Measurements from ENCODE around the gene CLCA2. TPM values are rescaled to one million over a fixed set of nuclear protein-coding genes. Genes with fewer than 3 reads are reported as not detected.

The CLCA2 gene
- total RNA-seq, 1 donor from 2014 or later: not detected

DNA sequence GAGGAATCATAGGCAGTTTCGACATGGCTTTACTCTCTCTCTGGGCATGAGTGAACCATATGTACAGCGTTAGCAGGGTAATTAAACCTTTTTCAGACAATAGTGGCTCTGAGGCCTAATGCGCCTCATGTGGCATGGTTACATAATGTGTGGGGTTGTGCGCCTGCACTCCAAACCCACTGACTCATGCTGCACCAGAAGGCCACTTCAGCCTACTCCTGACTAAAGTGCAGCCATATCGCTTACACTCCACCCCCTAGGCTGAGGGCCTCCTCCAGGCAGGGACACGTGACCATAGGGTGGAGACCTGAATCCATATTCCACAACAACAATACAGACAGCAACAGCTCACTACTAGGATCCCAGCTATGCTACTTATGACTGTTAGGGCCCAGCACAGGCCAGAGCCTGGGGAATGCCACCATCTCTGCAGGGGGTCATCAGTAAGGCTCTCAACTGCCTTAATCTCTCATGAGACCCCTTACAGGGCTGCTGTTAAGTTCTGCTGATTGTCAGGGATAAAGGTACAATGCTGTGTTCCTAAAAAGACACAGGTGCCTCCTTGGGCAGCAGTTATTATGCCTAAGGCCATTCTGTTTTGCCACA is 14.5 kb upstream of the CLCA2 start:
- no peak overlapping the region for H2AFZ ChIP-seq (replicated peaks)
- TF ChIP-seq, protein P1, sequence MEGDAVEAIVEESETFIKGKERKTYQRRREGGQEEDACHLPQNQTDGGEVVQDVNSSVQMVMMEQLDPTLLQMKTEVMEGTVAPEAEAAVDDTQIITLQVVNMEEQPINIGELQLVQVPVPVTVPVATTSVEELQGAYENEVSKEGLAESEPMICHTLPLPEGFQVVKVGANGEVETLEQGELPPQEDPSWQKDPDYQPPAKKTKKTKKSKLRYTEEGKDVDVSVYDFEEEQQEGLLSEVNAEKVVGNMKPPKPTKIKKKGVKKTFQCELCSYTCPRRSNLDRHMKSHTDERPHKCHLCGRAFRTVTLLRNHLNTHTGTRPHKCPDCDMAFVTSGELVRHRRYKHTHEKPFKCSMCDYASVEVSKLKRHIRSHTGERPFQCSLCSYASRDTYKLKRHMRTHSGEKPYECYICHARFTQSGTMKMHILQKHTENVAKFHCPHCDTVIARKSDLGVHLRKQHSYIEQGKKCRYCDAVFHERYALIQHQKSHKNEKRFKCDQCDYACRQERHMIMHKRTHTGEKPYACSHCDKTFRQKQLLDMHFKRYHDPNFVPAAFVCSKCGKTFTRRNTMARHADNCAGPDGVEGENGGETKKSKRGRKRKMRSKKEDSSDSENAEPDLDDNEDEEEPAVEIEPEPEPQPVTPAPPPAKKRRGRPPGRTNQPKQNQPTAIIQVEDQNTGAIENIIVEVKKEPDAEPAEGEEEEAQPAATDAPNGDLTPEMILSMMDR (IDR thresholded peaks at IDR 0.05): no peak
- TF ChIP-seq EZH2 (IDR thresholded peaks at IDR 0.05): no peak
- TF ChIP-seq EZH2phosphoT487 (IDR thresholded peaks at IDR 0.05): no peak
- H4K20me1 ChIP-seq (ENCODE audit: low read depth): no peaks in the 10 kb centered on the region
- H3K4me3 ChIP-seq: no peak overlapping the region
- H3K36me3 ChIP-seq: no peaks in the 10 kb centered on the region
- no peak overlapping the region for H3K9ac ChIP-seq
- H3K27me3 ChIP-seq: no peaks in the 10 kb centered on the region
- Mint-ChIP-seq H3K27ac (peak overlapping the region; percentile 46), H3K27me3 (ENCODE audit: insufficient read depth, low read depth) (no peaks in the 10 kb centered on the region), H3K36me3 (no peaks in the 10 kb centered on the region), H3K4me3 (no peak overlapping the region), H3K4me1 (peaks cover 3% of the 10 kb centered on the region), H3K9me3 (no peaks in the 10 kb centered on the region)
- no peak overlapping the region for H3K27ac ChIP-seq
- H3K4me2 ChIP-seq: no peak overlapping the region
- no peaks in the 10 kb centered on the region for H3K9me3 ChIP-seq (ENCODE audit: low read depth)
- no peaks in the 10 kb centered on the region for H3K4me1 ChIP-seq
- no peaks in the 10 kb centered on the region for H3F3A ChIP-seq (ENCODE audit: low read depth)
- peak; percentile 35 for DNase-seq (ENCODE audit: low spot score)
- H3K79me2 ChIP-seq (ENCODE audit: low read depth): no peaks in the 10 kb centered on the region

- H3K9me3 ChIP-seq (ENCODE audit: low read depth): no peaks in the 10 kb centered on the region
- H4K20me1 ChIP-seq (ENCODE audit: low read depth): no peaks in the 10 kb centered on the region
- no peak for DNase-seq (ENCODE audit: low spot score)
- H3K4me2 ChIP-seq: no peak overlapping the region
- no peak overlapping the region for H3K9ac ChIP-seq
- H3K4me1 Mint-ChIP-seq: peaks cover 3% of the 10 kb centered on the region
- H3K4me3 Mint-ChIP-seq: no peak overlapping the region
- no peaks in the 10 kb centered on the region for H3K36me3 Mint-ChIP-seq
- no peaks in the 10 kb centered on the region for H3K27me3 ChIP-seq
- no peaks in the 10 kb centered on the region for H3K36me3 ChIP-seq
- H2AFZ ChIP-seq (replicated peaks): no peak overlapping the region
- H3F3A ChIP-seq (ENCODE audit: low read depth): no peaks in the 10 kb centered on the region
- H3K27ac Mint-ChIP-seq: no peak overlapping the region
- H3K79me2 ChIP-seq (ENCODE audit: low read depth): no peaks in the 10 kb centered on the region
- H3K27ac ChIP-seq: no peak overlapping the region
- H3K27me3 Mint-ChIP-seq (ENCODE audit: insufficient read depth, low read depth): no peaks in the 10 kb centered on the region
- H3K9me3 Mint-ChIP-seq: no peaks in the 10 kb centered on the region
- H3K4me3 ChIP-seq: no peak overlapping the region
- no peaks in the 10 kb centered on the region for H3K4me1 ChIP-seq
- TF ChIP-seq, protein P1 (IDR thresholded peaks at IDR 0.05): no peak
- no peak for TF ChIP-seq EZH2 (IDR thresholded peaks at IDR 0.05)
- TF ChIP-seq EZH2phosphoT487 (IDR thresholded peaks at IDR 0.05): no peak
Measured at GRCh38 chr1:86410879-86411278, 13.1 kb upstream of the CLCA2 start.

DNA sequence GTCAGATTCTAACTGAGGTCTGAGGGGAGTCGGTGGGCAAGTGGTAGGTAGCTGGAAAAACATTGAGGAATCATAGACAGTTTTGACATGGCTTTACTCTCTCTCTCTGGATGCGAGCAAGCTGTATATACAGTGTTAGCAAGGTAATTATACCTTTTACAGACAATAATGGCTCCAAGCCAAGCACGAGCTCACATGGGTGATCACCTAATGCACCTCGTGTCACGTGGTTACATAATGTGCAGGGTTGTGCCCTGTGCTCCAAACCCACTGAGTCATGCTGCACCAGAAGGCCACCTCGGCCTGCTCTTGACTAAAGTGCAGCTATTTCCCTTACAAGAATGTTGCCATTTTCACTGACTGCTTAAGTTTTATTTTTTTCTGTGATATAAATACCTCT is 7.6 kb upstream of the CLCA2 start:
- Mint-ChIP-seq H3K9me3 (no peaks in the 10 kb centered on the region), H3K27ac (no peak overlapping the region), H3K4me1 (no peaks in the 10 kb centered on the region), H3K27me3 (ENCODE audit: insufficient read depth, low read depth) (no peaks in the 10 kb centered on the region), H3K4me3 (no peak overlapping the region), H3K36me3 (no peaks in the 10 kb centered on the region)
- no peak for DNase-seq (ENCODE audit: low spot score)
- Histone ChIP-seq H3F3A (ENCODE audit: low read depth) (no peaks in the 10 kb centered on the region), H3K9me3 (ENCODE audit: low read depth) (no peaks in the 10 kb centered on the region), H3K36me3 (no peaks in the 10 kb centered on the region), H4K20me1 (ENCODE audit: low read depth) (no peaks in the 10 kb centered on the region), H3K27ac (no peak overlapping the region), H2AFZ (replicated peaks) (no peak overlapping the region), H3K4me3 (no peak overlapping the region), H3K4me2 (no peak overlapping the region), H3K79me2 (ENCODE audit: low read depth) (no peaks in the 10 kb centered on the region), H3K27me3 (no peaks in the 10 kb centered on the region), H3K4me1 (no peaks in the 10 kb centered on the region), H3K9ac (no peak overlapping the region)
- TF ChIP-seq EZH2 (IDR thresholded peaks at IDR 0.05) (no peak), EZH2phosphoT487 (IDR thresholded peaks at IDR 0.05) (no peak)
- TF ChIP-seq, protein P1 (IDR thresholded peaks at IDR 0.05): no peak

All from neural progenitor cell (in vitro differentiated cells).